Stomach (tissue), 4 donors: Measurements from ENCODE around the gene SLC39A8.

Experiments used
- POLR2A ChIP-seq, 4 donors: fragments of 450-650 bp; IDR thresholded peaks; one replicate each; pipeline ENCODE4 v1.6.1; 2016; ENCODE audit warnings: antibody characterized with exemption in 4 of 4, control low read depth in 2 of 4, mild to moderate bottlenecking in 1 of 4, moderate library complexity in 1 of 4
- POLR2AphosphoS5 ChIP-seq, 3 donors: sonication (generic); formaldehyde crosslinking; IDR thresholded peaks; one replicate each; pipeline ENCODE4 v1.6.1; 2016; ENCODE audit warnings: antibody characterized with exemption in 3 of 3
- TF ChIP-seq, protein P1 (sequence below), 7 experiments: fragments of 450-650 bp in 4 of 7; fragments of 200-600 bp in 3 of 7; sonication (generic) in 3 of 7; IDR thresholded peaks; one replicate each; pipeline ENCODE4 v1.5.1; 2016 to 2019; ENCODE audit warnings: antibody characterized with exemption in 7 of 7, control low read depth in 2 of 7, mild to moderate bottlenecking in 1 of 7

DNA sequence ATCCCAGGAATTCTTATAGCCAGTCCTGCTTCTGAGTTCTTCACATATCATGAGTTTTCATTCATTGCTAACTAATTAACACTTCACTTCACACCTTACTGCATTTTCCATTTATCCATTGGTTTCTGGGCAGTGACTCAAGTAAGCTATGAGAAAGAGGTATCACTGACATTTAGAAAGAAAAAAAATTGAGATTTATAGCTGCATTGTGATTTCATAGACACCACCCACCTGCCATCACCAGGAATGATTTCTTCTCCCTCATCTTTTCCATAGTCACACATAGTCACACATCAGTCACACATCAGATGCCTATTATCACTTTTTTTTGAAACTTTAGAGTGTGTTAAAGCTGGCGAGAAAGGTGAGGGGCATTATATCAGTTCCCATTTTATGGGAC is 121.8 kb downstream of the SLC39A8 start:
- TF ChIP-seq, protein P1, sequence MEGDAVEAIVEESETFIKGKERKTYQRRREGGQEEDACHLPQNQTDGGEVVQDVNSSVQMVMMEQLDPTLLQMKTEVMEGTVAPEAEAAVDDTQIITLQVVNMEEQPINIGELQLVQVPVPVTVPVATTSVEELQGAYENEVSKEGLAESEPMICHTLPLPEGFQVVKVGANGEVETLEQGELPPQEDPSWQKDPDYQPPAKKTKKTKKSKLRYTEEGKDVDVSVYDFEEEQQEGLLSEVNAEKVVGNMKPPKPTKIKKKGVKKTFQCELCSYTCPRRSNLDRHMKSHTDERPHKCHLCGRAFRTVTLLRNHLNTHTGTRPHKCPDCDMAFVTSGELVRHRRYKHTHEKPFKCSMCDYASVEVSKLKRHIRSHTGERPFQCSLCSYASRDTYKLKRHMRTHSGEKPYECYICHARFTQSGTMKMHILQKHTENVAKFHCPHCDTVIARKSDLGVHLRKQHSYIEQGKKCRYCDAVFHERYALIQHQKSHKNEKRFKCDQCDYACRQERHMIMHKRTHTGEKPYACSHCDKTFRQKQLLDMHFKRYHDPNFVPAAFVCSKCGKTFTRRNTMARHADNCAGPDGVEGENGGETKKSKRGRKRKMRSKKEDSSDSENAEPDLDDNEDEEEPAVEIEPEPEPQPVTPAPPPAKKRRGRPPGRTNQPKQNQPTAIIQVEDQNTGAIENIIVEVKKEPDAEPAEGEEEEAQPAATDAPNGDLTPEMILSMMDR (IDR thresholded peaks at IDR 0.05) = no peak
- TF ChIP-seq POLR2AphosphoS5 (IDR thresholded peaks at IDR 0.05) = no peak
- TF ChIP-seq POLR2A (IDR thresholded peaks at IDR 0.05) = no peak
